Natural killer cell (primary cell): Measurements from ENCODE around the gene TMPRSS11E. TPM values are rescaled to one million over a fixed set of nuclear protein-coding genes. Genes with fewer than 3 reads are reported as not detected.
"Not testable (repeated sequence)": the region's sequence is repeated elsewhere in the genome, so short reads cannot be mapped to it uniquely, and the experiment has no call there.

Experiments
- ATAC-seq, 3 donors: fragments of 150-1000 bp in 2 of 3; fragments of 200-7000 bp in 1 of 3; cut with Tn5 transposase; 1 replicate in 1 of 3; 2 replicates in 2 of 3; pipeline ENCODE4 v1.10.0; 2021; ENCODE audit warnings: mild to moderate bottlenecking in 2 of 3, moderate library complexity in 2 of 3
- DNase-seq, 2 donors: peaks; one replicate each; pipeline versions ENCODE4 v3.0.0 to v3.0.0-alpha.2; 2013 to 2021; ENCODE audit warnings: mixed read lengths in 1 of 2
- H3K27ac ChIP-seq: one replicate; pipeline ENCODE4 v1.5.1; 2013; ENCODE audit warnings: mild to moderate bottlenecking, low read length
- H3K27me3 ChIP-seq: one replicate; pipeline ENCODE4 v1.6.1; 2013; ENCODE audit warnings: low read length; ENCODE audit not compliant: control insufficient read depth, insufficient read depth
- H3K36me3 ChIP-seq: one replicate; pipeline ENCODE4 v1.6.1; 2013; ENCODE audit warnings: low read length; ENCODE audit not compliant: control insufficient read depth, insufficient read depth
- H3K4me1 ChIP-seq: one replicate; pipeline ENCODE4 v1.6.1; 2013; ENCODE audit warnings: low read length; ENCODE audit not compliant: control insufficient read depth, insufficient read depth
- H3K4me3 ChIP-seq: one replicate; pipeline ENCODE4 v1.5.1; 2013; ENCODE audit warnings: low read length
- H3K9me3 ChIP-seq: one replicate; pipeline ENCODE4 v1.6.1; 2013; ENCODE audit warnings: low read length; ENCODE audit not compliant: control insufficient read depth, insufficient read depth
- H3K27ac Mint-ChIP-seq, 2 donors: one replicate each; pipeline ENCODE4 v1.8.0; 2022; ENCODE audit warnings: mild to moderate bottlenecking in 2 of 2, mixed read lengths in 2 of 2, moderate library complexity in 1 of 2
- H3K27me3 Mint-ChIP-seq, 2 donors: one replicate each; pipeline ENCODE4 v1.8.0; 2022; ENCODE audit warnings: low read depth in 2 of 2, mixed read lengths in 2 of 2
- H3K36me3 Mint-ChIP-seq: one replicate; pipeline ENCODE4 v1.8.0; 2022; ENCODE audit warnings: mixed read lengths
- H3K4me1 Mint-ChIP-seq, 2 donors: one replicate each; pipeline ENCODE4 v1.8.0; 2022; ENCODE audit warnings: mixed read lengths in 2 of 2
- H3K4me3 Mint-ChIP-seq: one replicate; pipeline ENCODE4 v1.8.0; 2022; ENCODE audit warnings: mild to moderate bottlenecking, moderate library complexity, mixed read lengths
- H3K9me3 Mint-ChIP-seq, 2 donors: one replicate each; pipeline ENCODE4 v1.8.0; 2022; ENCODE audit warnings: mixed read lengths in 2 of 2
- CTCF ChIP-seq: fragments of 200-600 bp; IDR thresholded peaks from one replicate; pipeline ENCODE4 v1.8.0; 2022; ENCODE audit warnings: antibody characterized with exemption
- WGBS: methylation state at CpG from one replicate; pipeline ENCODE4 v1.1.7; 2013; ENCODE audit warnings: missing lambda C conversion rate; ENCODE audit not compliant: insufficient coverage; 5-methylcytosine and 5-hydroxymethylcytosine counted together
- intact Hi-C: fragments of 100-400 bp; cut with micrococcal nuclease; formaldehyde crosslinking; loops from one replicate; pipeline ENCODE4 v1.14.2; 2022
- total RNA-seq, 4 donors: library from RNA; stranded (reverse); fragments of 120-200 nt in 1 of 4; gene quantifications; one replicate each; pipeline versions ENCODE4 v1.2.3 to v1.2.4, GENCODE V29; 2013 to 2022

TMPRSS11E gene
- total RNA-seq, 3 donors from 2014 or later (not counting 1 experiment from before 2014, with no cell fraction given), result not detected

- no peak overlapping the region for H3K27ac Mint-ChIP-seq
- no peaks in the 10 kb centered on the region for H3K4me1 Mint-ChIP-seq
- no peaks in the 10 kb centered on the region for H3K27me3 ChIP-seq
- WGBS, result 83% methylated on average over 1 of the region's 1 CpG
- no peaks in the 10 kb centered on the region for H3K36me3 ChIP-seq
- H3K4me3 Mint-ChIP-seq, result no peak overlapping the region
- no peak for ATAC-seq
- H3K36me3 Mint-ChIP-seq, result no peaks in the 10 kb centered on the region
- intact Hi-C loops, result no loop called here
- no peak for TF ChIP-seq CTCF
- H3K27ac ChIP-seq, result no peak overlapping the region
- H3K4me3 ChIP-seq, result no peak overlapping the region
- no peaks in the 10 kb centered on the region for H3K4me1 ChIP-seq
- peaks cover 0 to 2% of the 10 kb centered on the region in 2 donors for H3K9me3 Mint-ChIP-seq
- no peaks in the 10 kb centered on the region for H3K27me3 Mint-ChIP-seq
- no peak for DNase-seq
- no peaks in the 10 kb centered on the region for H3K9me3 ChIP-seq
Measured at GRCh38 chr4:68518889-68519288, 71.6 kb downstream of the TMPRSS11E start.

- ATAC-seq, result no peak
- no peak overlapping the region for H3K27ac ChIP-seq
- no peak for DNase-seq
- H3K27me3 ChIP-seq, result no peaks in the 10 kb centered on the region
- Mint-ChIP-seq H3K9me3 (peaks cover 0 to 2% of the 10 kb centered on the region in 2 donors), H3K4me1 (no peaks in the 10 kb centered on the region), H3K27ac (no peak overlapping the region), H3K36me3 (no peaks in the 10 kb centered on the region), H3K27me3 (no peaks in the 10 kb centered on the region), H3K4me3 (no peak overlapping the region)
- H3K4me1 ChIP-seq, result no peaks in the 10 kb centered on the region
- intact Hi-C loops, result no loop called here
- no peak overlapping the region for H3K4me3 ChIP-seq
- no CpG with 5 or more reads among the region's 2 CpGs for WGBS
- no peaks in the 10 kb centered on the region for H3K9me3 ChIP-seq
- TF ChIP-seq CTCF, result no peak
- no peaks in the 10 kb centered on the region for H3K36me3 ChIP-seq
Measured at GRCh38 chr4:68520985-68521384, 73.7 kb downstream of the TMPRSS11E start.

- H3K9me3 ChIP-seq, H3K27ac Mint-ChIP-seq, H3K27me3 ChIP-seq, H3K27me3 Mint-ChIP-seq, DNase-seq, H3K9me3 Mint-ChIP-seq, intact Hi-C loops, H3K36me3 ChIP-seq, H3K4me3 ChIP-seq, H3K36me3 Mint-ChIP-seq, H3K4me1 ChIP-seq, H3K27ac ChIP-seq, H3K4me1 Mint-ChIP-seq, ATAC-seq, H3K4me3 Mint-ChIP-seq: not testable (repeated sequence)
- 20% methylated on average over 1 of the region's 1 CpG for WGBS
Measured at GRCh38 chr4:68522232-68522631, 75.0 kb downstream of the TMPRSS11E start.

- Histone ChIP-seq H3K27ac (no peak overlapping the region), H3K4me3 (no peak overlapping the region), H3K9me3 (no peaks in the 10 kb centered on the region), H3K36me3 (no peaks in the 10 kb centered on the region), H3K27me3 (no peaks in the 10 kb centered on the region), H3K4me1 (no peaks in the 10 kb centered on the region)
- no peaks in the 10 kb centered on the region for H3K4me1 Mint-ChIP-seq
- H3K27me3 Mint-ChIP-seq, result no peaks in the 10 kb centered on the region
- H3K9me3 Mint-ChIP-seq, result peaks cover 16% of the 10 kb centered on the region in 2 donors
- DNase-seq (no peak), ATAC-seq (no peak)
- no peak overlapping the region for H3K4me3 Mint-ChIP-seq
- H3K27ac Mint-ChIP-seq, result no peak overlapping the region
- 92% methylated on average over 5 of the region's 6 CpGs for WGBS
- no peak for TF ChIP-seq CTCF
- intact Hi-C loops, result no loop called here
- H3K36me3 Mint-ChIP-seq, result no peaks in the 10 kb centered on the region
Measured at GRCh38 chr4:68535974-68536373, 88.7 kb downstream of the TMPRSS11E start.
